Fibroblast of lung (primary cell): Measurements from ENCODE around the gene PLXNA4.

Experiments
- EZH2 ChIP-seq: IDR thresholded peaks from 2 replicates; pipeline ENCODE4 v1.5.1; 2012; ENCODE audit warnings: low read length, control low read depth, mild to moderate bottlenecking; ENCODE audit errors: missing control alignments
- TF ChIP-seq, protein P1 (sequence below), 2 donors: IDR thresholded peaks in 1 of 2; conservative IDR thresholded peaks in 1 of 2; 1 replicate in 1 of 2; 2 replicates in 1 of 2; pipeline ENCODE4 v1.5.1; 2011 to 2012; ENCODE audit warnings: low read length in 2 of 2, control low read depth in 1 of 2, inconsistent platforms in 1 of 2, low read depth in 1 of 2, mild to moderate bottlenecking in 1 of 2

DNA sequence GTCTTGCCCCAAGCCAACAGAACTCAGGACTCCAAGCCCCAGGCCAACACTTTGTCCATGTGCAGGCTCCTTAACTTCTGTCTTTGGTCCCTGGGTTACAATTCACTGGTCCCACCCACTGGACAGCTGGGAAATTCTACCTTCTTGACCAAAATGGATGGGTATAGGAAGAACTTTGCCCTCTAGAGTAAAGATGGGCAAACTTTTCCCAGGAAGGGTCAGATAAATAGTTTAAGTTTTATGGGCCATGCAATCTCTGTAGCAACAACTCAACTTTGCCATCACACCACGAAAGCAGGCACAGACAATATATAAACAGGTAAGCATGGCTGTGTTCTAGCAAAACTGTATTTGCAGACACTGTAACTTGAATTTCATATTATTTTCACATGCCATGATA lies 147.1 kb downstream of the PLXNA4 start:
- TF ChIP-seq EZH2 = no peak
- TF ChIP-seq, protein P1, sequence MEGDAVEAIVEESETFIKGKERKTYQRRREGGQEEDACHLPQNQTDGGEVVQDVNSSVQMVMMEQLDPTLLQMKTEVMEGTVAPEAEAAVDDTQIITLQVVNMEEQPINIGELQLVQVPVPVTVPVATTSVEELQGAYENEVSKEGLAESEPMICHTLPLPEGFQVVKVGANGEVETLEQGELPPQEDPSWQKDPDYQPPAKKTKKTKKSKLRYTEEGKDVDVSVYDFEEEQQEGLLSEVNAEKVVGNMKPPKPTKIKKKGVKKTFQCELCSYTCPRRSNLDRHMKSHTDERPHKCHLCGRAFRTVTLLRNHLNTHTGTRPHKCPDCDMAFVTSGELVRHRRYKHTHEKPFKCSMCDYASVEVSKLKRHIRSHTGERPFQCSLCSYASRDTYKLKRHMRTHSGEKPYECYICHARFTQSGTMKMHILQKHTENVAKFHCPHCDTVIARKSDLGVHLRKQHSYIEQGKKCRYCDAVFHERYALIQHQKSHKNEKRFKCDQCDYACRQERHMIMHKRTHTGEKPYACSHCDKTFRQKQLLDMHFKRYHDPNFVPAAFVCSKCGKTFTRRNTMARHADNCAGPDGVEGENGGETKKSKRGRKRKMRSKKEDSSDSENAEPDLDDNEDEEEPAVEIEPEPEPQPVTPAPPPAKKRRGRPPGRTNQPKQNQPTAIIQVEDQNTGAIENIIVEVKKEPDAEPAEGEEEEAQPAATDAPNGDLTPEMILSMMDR (conservative IDR thresholded peaks at IDR 0.05 in 1 of 2, IDR thresholded peaks at IDR 0.05 in 1 of 2; ENCODE audit: low read depth in 1 of 2, low read length in 2 of 2) = no peak
